HG03521 (cell line): ENCODE results near the gene PCDH1.
"Not testable (repeated sequence)": the region's sequence is repeated elsewhere in the genome, so short reads cannot be mapped to it uniquely, and the experiment has no call there.

Experiments used
- ATAC-seq: cut with Tn5 transposase; IDR thresholded peaks from one replicate; pipeline ENCODE4 v1.9.1; 2021; ENCODE audit warnings: mild to moderate bottlenecking, moderate library complexity; ENCODE audit not compliant: unreplicated experiment

Gene PCDH1

GRCh38 chr5:141902015-141902814 lies 24.0 kb upstream of the PCDH1 start:
- no peak for ATAC-seq

GRCh38 chr5:141898448-141899049 lies 20.3 kb upstream of the PCDH1 start:
- ATAC-seq, result no peak

- no peak for ATAC-seq
Measured at GRCh38 chr5:141897425-141897824, 19.2 kb upstream of the PCDH1 start.

GRCh38 chr5:141890429-141890828 lies 12.2 kb upstream of the PCDH1 start:
- ATAC-seq, result not testable (repeated sequence)

- ATAC-seq, result no peak
Measured at GRCh38 chr5:141889282-141889871, 11.2 kb upstream of the PCDH1 start.

GRCh38 chr5:141883892-141884318 lies 5.7 kb upstream of the PCDH1 start:
- no peak for ATAC-seq

- ATAC-seq, result no peak
Measured at GRCh38 chr5:141883184-141883891, 5.1 kb upstream of the PCDH1 start.

GRCh38 chr5:141882594-141883183 lies 4.5 kb upstream of the PCDH1 start:
- no peak for ATAC-seq

GRCh38 chr5:141881886-141882285 lies 3.7 kb upstream of the PCDH1 start:
- no peak for ATAC-seq

GRCh38 chr5:141880961-141881801 lies 3.0 kb upstream of the PCDH1 start:
- ATAC-seq, result no peak

- ATAC-seq, result no peak
Measured at GRCh38 chr5:141879941-141880738, 1.9 kb upstream of the PCDH1 start.

GRCh38 chr5:141879426-141879759 lies 1.2 kb upstream of the PCDH1 start:
- no peak for ATAC-seq

- peak; percentile 67 for ATAC-seq
Measured at GRCh38 chr5:141878711-141879425, 658 bp upstream of the PCDH1 start.

GRCh38 chr5:141877356-141878185 lies 639 bp downstream of the PCDH1 start:
- no peak for ATAC-seq

- no peak for ATAC-seq
Measured at GRCh38 chr5:141876628-141877355, 1.4 kb downstream of the PCDH1 start.

- no peak for ATAC-seq
Measured at GRCh38 chr5:141875795-141876627, 2.2 kb downstream of the PCDH1 start.
